Keratinocyte (primary cell): ENCODE results near the gene PCSK6. TPM values are rescaled to one million over a fixed set of nuclear protein-coding genes. Genes with fewer than 3 reads are reported as not detected.

ENCODE experiments used
- DNase-seq: peaks from one replicate; pipeline ENCODE4 v3.0.0-alpha.2; 2011; ENCODE audit warnings: low read depth, missing footprints, low spot score
- FAIRE-seq: peaks from 2 replicates; lab custom pipeline; 2011; peaks lifted over from hg19 to GRCh38; lab: Jason Lieb, UNC
- H2AFZ ChIP-seq: 2 replicates; pipeline ENCODE4 v1.6.0; 2012; ENCODE audit warnings: low read length, control low read depth, inconsistent platforms; ENCODE audit not compliant: control insufficient read depth
- H3K27ac ChIP-seq: 2 replicates; pipeline ENCODE4 v1.5.1; 2011; ENCODE audit warnings: low read length; ENCODE audit not compliant: control insufficient read depth, insufficient read depth
- H3K27me3 ChIP-seq: 3 replicates; pipeline ENCODE4 v1.6.0; 2011; ENCODE audit warnings: low read length; ENCODE audit not compliant: control insufficient read depth, insufficient read depth; ENCODE audit errors: extremely low read depth
- H3K36me3 ChIP-seq, 2 experiments: 2 replicates in 1 of 2; 3 replicates in 1 of 2; pipeline ENCODE4 v1.5.1; 2011; ENCODE audit warnings: low read length in 2 of 2, mild to moderate bottlenecking in 1 of 2; ENCODE audit not compliant: control insufficient read depth in 2 of 2, insufficient read depth in 2 of 2; ENCODE audit errors: extremely low read depth in 1 of 2
- H3K4me1 ChIP-seq: 3 replicates; pipeline ENCODE4 v1.5.1; 2011; ENCODE audit warnings: low read length; ENCODE audit not compliant: control insufficient read depth, insufficient read depth; ENCODE audit errors: extremely low read depth
- H3K4me2 ChIP-seq: 3 replicates; pipeline ENCODE4 v1.6.0; 2011; ENCODE audit warnings: low read depth, low read length; ENCODE audit not compliant: control insufficient read depth, insufficient read depth; ENCODE audit errors: extremely low read depth
- H3K4me3 ChIP-seq, 3 experiments: fragments of 200-600 bp in 1 of 3; sonication (generic) in 1 of 3; 2 replicates in 2 of 3; 3 replicates in 1 of 3; pipeline ENCODE4 v1.5.1; 2011 to 2016; ENCODE audit warnings: low read length in 3 of 3, mild to moderate bottlenecking in 3 of 3, control low read depth in 2 of 3, inconsistent platforms in 1 of 3, low read depth in 1 of 3, mixed read lengths in 1 of 3, mixed run types in 1 of 3, moderate library complexity in 1 of 3; ENCODE audit not compliant: control insufficient read depth in 2 of 3, insufficient read depth in 2 of 3; ENCODE audit errors: extremely low read depth in 1 of 3
- H3K79me2 ChIP-seq: 2 replicates; pipeline ENCODE4 v1.6.0; 2012; ENCODE audit warnings: low read length; ENCODE audit not compliant: control insufficient read depth, insufficient read depth
- H3K9ac ChIP-seq: 3 replicates; pipeline ENCODE4 v1.6.0; 2011; ENCODE audit warnings: low read length; ENCODE audit not compliant: control insufficient read depth, insufficient read depth; ENCODE audit errors: extremely low read depth
- H3K9me1 ChIP-seq: 3 replicates; pipeline ENCODE4 v1.6.0; 2011; ENCODE audit warnings: low read length; ENCODE audit not compliant: control insufficient read depth, insufficient read depth; ENCODE audit errors: extremely low read depth
- H3K9me3 ChIP-seq: 2 replicates; pipeline ENCODE4 v1.5.1; 2012; ENCODE audit warnings: low read depth, low read length; ENCODE audit not compliant: control insufficient read depth
- H4K20me1 ChIP-seq: 3 replicates; pipeline ENCODE4 v1.6.0; 2011; ENCODE audit warnings: low read length; ENCODE audit not compliant: control insufficient read depth, insufficient read depth; ENCODE audit errors: extremely low read depth
- CTCF ChIP-seq, 3 experiments: IDR thresholded peaks in 1 of 3; conservative IDR thresholded peaks in 1 of 3; optimal IDR thresholded peaks in 1 of 3; 2 replicates in 2 of 3; 3 replicates in 1 of 3; pipeline versions ENCODE3 to v1.5.1; 2011; ENCODE audit warnings: low read length in 3 of 3, mild to moderate bottlenecking in 3 of 3, moderate library complexity in 2 of 3, control low read depth in 1 of 3, inconsistent platforms in 1 of 3; ENCODE audit not compliant: insufficient read depth in 2 of 3; ENCODE audit errors: extremely low read depth in 1 of 3
- EZH2 ChIP-seq: IDR thresholded peaks from one replicate; pipeline ENCODE4 v1.6.1; 2012; ENCODE audit warnings: inconsistent platforms, mild to moderate bottlenecking, low read length, moderate library complexity
- dilution Hi-C: fragments of 300-500 bp; cut with MboI; formaldehyde crosslinking; loops from one replicate; pipeline ENCODE4 v1.7.0; 2020; ENCODE audit warnings: low sequenced_read_pairs; ENCODE audit not compliant: extremely low pct_ligation_motif_present
- polyA plus RNA-seq, 5 experiments: library from polyadenylated mRNA; depleted of rRNA in 3 of 5; stranded (reverse) in 3 of 5; stranded (forward) in 1 of 5; unstranded in 1 of 5; fragments of >200 nt; gene quantifications; 1 replicate in 1 of 5; 2 replicates in 3 of 5; 3 replicates in 1 of 5; pipeline versions ENCODE4 v1.2.1 to v1.2.3, GENCODE V29; 2011 to 2012; ENCODE audit warnings: missing spikeins in 2 of 5, low read depth in 1 of 5, low replicate concordance in 1 of 5

PCSK6 gene
- polyA plus RNA-seq, 1 donor (not counting 4 experiments of a cell fraction or from before 2014, with no cell fraction given): 3.1 TPM

GRCh38 chr15:101450403-101451265, 38.9 kb downstream of the PCSK6 start:
- no peaks in the 10 kb centered on the region for H3K27me3 ChIP-seq
- TF ChIP-seq CTCF (optimal IDR thresholded peaks at IDR 0.05 in 1 of 3, IDR thresholded peaks at IDR 0.05 in 1 of 3, conservative IDR thresholded peaks at IDR 0.05 in 1 of 3; ENCODE audit: extremely low read depth in 1 of 3, insufficient read depth in 2 of 3, low read length in 3 of 3) (no peak), EZH2 (no peak)
- no peak for FAIRE-seq

DNA sequence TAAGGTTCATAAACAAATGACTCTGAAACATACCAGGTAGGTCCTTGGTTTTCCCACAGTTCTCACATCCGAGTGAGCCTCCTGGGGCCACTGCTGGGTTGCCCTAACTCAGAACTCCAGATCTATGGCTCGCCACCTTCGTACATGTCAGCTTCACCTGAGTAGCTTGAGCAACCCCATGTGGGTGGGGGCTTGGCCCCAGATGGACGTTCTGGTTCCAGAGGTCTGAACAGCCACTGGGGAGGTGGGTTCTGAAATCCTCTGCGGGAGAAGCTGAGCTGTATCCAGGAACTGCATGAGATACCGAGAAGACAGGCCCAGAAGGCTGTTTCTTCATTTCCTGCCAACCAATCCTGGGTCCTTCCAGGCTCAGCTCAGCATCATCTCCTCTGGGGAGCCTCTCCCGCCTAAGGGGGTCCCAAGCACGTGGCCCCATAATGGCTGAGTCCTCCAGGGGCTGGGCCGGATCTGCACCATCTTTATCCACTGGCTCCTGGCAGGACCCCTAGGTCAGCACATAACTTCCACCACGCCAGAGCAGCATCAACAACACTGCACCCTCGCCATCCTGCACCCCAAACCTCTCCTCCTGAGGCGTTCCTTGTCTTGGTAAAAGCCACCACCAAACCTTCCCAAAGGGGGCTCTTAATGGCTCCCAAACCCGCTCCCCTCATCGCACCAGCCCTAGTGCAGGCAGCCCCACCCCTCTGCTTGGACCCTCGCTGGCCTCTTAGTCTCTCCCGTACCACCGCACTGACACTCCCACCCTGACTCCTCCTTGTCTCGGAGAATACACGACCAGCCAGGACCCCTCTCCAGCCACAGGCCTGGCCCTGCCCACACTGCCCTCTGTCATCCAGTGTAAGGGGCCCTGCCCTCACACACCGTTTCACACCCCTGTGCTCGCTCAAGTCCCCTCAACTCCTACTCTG, 39.8 kb downstream of the PCSK6 start:
- Histone ChIP-seq H3K4me2 (no peak overlapping the region), H3K79me2 (no peaks in the 10 kb centered on the region), H4K20me1 (no peaks in the 10 kb centered on the region), H3K4me3 (no peak overlapping the region), H2AFZ (no peak overlapping the region), H3K4me1 (peaks cover 18% of the 10 kb centered on the region), H3K9me3 (no peaks in the 10 kb centered on the region), H3K36me3 (no peaks in the 10 kb centered on the region), H3K9me1 (no peaks in the 10 kb centered on the region), H3K9ac (no peak overlapping the region), H3K27me3 (no peaks in the 10 kb centered on the region), H3K27ac (no peak overlapping the region)
- DNase-seq (no peak), FAIRE-seq (no peak)
- no peak for TF ChIP-seq CTCF (optimal IDR thresholded peaks at IDR 0.05 in 1 of 3, IDR thresholded peaks at IDR 0.05 in 1 of 3, conservative IDR thresholded peaks at IDR 0.05 in 1 of 3; ENCODE audit: extremely low read depth in 1 of 3, insufficient read depth in 2 of 3, low read length in 3 of 3)
- no peak for TF ChIP-seq EZH2
- dilution Hi-C loops: no loop called here

More at GRCh38 chr15:101450403-101451265, 38.9 kb downstream of the PCSK6 start:
- H2AFZ ChIP-seq: no peak overlapping the region
- no peak overlapping the region for H3K4me2 ChIP-seq
- no peak for DNase-seq
- dilution Hi-C loops: no loop called here
- H3K9me3 ChIP-seq: no peaks in the 10 kb centered on the region
- no peaks in the 10 kb centered on the region for H3K79me2 ChIP-seq
- H4K20me1 ChIP-seq: no peaks in the 10 kb centered on the region
- no peak overlapping the region for H3K4me3 ChIP-seq
- peaks cover 13% of the 10 kb centered on the region for H3K4me1 ChIP-seq
- H3K36me3 ChIP-seq: no peaks in the 10 kb centered on the region
- no peaks in the 10 kb centered on the region for H3K9me1 ChIP-seq
- H3K9ac ChIP-seq: no peak overlapping the region
- no peak overlapping the region for H3K27ac ChIP-seq
